Middle frontal gyrus (tissue), 1 donor: ENCODE measurements around the gene LMAN1L.

ENCODE experiments used
- DNase-seq: peaks from one replicate; pipeline ENCODE4 v3.0.0-alpha.2; 2015; ENCODE audit warnings: low spot score; ENCODE audit errors: extremely low spot score

LMAN1L gene

GRCh38 chr15:74793135-74794028, 19.3 kb upstream of the LMAN1L start:
- DNase-seq, result no peak

- no peak for DNase-seq
These were observed 18.2 kb upstream of the LMAN1L start for GRCh38 chr15:74794248-74794969.

- no peak for DNase-seq
These were observed 17.7 kb upstream of the LMAN1L start for GRCh38 chr15:74794970-74795349.

GRCh38 chr15:74795966-74796625, 16.5 kb upstream of the LMAN1L start:
- no peak for DNase-seq

DNA sequence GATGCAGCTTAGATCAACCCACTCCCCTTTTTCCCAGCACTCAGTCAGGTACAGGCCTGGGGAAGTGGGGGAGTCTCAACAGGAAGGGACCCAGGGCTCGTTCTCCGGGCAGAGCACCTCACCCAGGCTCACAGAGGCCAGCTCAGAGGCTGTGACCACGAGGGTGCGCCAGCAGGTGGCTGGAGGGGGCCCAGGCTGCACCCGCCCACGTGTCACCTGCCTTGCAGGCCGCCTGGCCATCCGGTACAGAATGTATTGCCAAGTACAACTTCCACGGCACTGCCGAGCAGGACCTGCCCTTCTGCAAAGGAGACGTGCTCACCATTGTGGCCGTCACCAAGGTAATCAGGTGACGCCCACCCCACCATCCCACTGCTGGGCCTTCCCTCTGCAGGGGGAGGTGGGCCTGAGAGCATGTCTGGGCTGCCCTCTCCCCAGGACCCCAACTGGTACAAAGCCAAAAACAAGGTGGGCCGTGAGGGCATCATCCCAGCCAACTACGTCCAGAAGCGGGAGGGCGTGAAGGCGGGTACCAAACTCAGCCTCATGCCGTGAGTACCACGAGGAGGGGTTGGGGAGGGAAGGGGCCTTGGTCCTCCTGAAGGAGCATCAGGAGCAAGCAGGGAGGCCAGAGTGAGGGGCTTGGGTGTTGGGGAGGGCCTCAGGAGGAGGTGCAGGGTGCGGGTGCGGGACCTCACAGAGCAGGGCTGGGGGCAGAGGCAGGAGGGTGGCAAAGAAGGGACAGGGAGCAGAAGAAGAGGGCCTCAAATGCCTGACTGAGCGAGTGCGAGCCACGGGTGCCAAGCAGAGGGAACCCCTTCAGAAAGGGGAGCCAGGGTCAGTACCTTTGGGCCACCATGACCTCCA, 14.0 kb upstream of the LMAN1L start:
- no peak for DNase-seq

- DNase-seq, result no peak
These were observed 13.3 kb upstream of the LMAN1L start for GRCh38 chr15:74799255-74799855.

DNA sequence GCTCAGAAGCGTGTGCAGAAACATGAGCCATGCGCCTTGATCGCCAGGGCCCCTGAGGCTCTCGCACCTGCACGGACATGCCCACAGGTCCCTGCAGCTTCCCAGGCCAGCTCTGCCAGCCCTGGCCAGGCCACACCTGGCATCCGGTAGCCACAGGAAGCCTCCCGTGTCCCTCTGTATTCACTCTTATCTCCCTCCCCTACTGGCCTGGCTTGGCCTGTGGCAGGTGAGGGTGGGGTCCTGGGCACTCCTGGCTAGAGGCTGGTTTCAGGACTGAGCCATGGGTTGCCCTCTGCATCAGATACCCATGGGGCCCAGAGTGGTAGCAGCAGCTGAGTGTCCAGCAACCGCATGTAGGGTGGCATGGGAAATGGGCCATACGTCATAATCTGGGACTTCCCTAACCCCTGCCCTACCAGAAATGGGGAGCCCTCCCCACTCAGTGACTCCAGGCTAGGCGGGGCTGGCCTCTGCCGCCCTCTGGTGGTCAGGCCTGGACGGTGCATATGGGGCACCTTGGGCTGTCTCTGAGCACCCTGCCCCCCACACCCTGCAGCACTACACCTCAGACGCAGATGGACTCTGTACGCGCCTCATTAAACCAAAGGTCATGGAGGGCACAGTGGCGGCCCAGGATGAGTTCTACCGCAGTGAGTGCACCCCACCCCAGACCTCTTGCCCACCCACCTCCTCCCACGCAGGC, 12.6 kb upstream of the LMAN1L start:
- no peak for DNase-seq

DNA sequence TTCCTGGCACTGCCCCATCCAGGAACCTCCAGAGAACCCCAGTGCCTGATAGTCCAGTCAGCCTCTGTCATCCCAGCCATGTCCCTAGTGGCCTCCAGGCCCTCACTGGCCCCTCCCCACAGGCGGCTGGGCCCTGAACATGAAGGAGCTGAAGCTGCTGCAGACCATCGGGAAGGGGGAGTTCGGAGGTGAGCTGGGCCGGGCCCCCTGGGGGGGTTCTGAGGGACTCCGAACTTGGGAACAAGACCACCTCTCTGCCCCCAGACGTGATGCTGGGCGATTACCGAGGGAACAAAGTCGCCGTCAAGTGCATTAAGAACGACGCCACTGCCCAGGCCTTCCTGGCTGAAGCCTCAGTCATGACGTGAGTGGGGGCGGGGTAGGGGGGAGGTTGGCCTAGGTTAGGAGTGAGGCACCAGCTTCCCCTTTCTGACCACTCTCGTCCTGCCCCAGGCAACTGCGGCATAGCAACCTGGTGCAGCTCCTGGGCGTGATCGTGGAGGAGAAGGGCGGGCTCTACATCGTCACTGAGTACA, 12.0 kb upstream of the LMAN1L start:
- DNase-seq, result no peak

GRCh38 chr15:74801311-74801997, 11.2 kb upstream of the LMAN1L start:
- DNase-seq, result no peak

DNA sequence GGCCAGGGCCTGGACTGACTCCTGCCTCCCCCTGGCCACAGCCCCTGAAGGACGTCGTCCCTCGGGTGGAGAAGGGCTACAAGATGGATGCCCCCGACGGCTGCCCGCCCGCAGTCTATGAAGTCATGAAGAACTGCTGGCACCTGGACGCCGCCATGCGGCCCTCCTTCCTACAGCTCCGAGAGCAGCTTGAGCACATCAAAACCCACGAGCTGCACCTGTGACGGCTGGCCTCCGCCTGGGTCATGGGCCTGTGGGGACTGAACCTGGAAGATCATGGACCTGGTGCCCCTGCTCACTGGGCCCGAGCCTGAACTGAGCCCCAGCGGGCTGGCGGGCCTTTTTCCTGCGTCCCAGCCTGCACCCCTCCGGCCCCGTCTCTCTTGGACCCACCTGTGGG, 10.3 kb upstream of the LMAN1L start:
- no peak for DNase-seq

DNA sequence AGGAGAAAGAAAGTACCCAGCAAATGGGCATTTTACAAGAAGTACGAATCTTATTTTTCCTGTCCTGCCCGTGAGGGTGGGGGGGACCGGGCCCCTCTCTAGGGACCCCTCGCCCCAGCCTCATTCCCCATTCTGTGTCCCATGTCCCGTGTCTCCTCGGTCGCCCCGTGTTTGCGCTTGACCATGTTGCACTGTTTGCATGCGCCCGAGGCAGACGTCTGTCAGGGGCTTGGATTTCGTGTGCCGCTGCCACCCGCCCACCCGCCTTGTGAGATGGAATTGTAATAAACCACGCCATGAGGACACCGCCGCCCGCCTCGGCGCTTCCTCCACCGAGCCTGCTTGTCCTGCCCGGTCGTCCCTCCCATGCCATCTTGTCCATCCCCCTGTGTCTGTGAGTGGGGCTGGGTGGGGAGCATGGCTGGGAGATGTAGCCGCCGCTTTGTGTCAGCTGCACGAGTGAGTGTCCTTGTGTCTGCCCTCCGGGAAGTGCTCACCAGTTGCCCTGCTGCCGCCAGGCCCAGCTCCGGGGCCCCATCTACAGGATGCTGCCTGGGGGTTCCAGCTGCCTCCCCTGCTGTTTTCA, 9.7 kb upstream of the LMAN1L start:
- DNase-seq, result no peak

- DNase-seq, result no peak
These were observed 7.7 kb upstream of the LMAN1L start for GRCh38 chr15:74804935-74805334.

DNA sequence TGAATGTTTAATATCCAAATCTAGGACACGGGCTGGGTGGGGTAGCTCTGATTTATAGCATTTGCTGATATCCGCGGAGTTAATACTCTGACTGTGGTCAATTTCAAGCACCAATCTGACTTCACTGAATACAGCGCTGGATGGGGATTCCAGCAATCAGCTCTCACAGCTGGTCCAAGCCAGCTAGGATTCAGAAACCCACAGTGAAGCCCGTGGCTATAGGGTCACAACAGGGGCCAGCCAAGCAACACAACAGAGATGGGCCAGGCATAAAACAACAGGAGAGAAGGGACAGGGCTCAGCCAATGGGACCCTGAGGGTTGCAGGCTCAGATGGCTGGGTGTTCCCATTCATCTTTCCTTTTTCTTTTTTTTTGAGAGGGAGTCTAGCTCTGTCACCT, 5.4 kb upstream of the LMAN1L start:
- no peak for DNase-seq

DNA sequence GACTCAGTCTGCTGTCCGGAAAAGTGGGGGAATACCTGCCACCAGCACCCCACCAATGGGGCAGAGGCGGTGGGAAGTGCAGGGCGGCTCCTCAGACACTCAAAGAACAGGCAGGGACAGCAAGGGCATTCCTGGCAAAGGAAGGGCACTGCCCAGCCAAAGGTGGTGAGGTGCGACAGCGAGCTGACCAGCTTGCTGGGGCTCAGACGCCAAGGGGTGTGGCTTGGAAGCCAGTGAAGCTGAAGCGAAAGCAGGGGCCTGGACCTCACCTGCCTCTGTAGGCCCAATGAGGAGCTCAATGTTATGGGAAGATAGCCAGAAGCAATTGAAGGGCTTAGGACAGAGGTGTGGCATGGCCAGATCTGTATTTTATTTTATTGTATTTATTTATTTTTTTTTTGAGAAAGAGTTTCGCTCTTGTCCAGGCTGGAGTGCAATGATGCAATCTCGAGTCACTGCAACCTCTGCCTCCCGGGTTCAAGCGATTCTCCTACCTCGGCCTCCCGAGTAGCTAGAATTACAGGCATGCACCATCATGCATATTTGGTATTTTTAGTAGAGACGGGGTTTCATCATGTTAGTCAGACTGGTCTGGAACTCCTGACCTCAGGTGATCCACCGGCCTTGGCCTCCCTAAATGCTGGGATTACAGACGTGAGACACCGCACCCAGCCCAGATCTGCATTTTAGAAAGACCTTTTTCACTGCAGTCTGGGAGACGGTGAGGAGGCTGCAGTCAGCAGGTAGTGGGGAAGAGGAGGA, 4.4 kb upstream of the LMAN1L start:
- no peak for DNase-seq

GRCh38 chr15:74808840-74809229, 3.8 kb upstream of the LMAN1L start:
- DNase-seq, result no peak

DNA sequence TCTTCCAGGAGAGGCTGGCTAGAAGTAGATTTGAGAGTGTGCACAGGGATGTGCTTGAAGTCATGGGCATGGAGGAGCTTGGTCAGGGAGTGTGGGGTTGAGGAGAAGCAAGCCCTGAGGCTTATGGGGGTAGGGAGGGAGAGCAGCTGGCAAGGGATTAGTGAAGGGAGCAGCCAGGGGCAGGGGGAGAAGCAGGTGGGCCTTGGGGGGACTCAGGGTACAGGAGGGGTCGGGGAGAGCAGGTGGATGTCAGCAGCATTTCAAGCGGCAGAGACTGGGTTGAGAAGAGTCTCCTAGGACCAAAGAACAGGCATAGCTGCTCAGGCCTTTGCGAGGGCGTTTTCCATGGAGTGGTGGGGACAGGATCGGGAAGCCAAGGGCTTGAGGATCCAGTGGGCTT, 3.4 kb upstream of the LMAN1L start:
- DNase-seq, result no peak

GRCh38 chr15:74809956-74810355, 2.7 kb upstream of the LMAN1L start:
- no peak for DNase-seq
